K562 (cell line): Measurements from ENCODE around the gene TMEM61. TPM values are rescaled to one million over a fixed set of nuclear protein-coding genes. Genes with fewer than 3 reads are reported as not detected.

Experiments
- ATAC-seq: fragments of 200-7000 bp; cut with Tn5 transposase; 3 replicates; pipeline ENCODE4 v1.9.1; 2020; ENCODE audit warnings: moderate library complexity
- BruUV-seq: library from RNA; stranded (reverse); fragments of 400-500 nt; replicated peaks from 2 replicates; lab custom pipeline; 2021; lab: Mats Ljungman, UMichigan
- CTCF ChIA-PET: fragments of 300-600 bp; formaldehyde crosslinking; extraction: SDS; loops from one replicate; lab custom pipeline; 2021; ENCODE audit warnings: low intra/inter-chr PET ratio; lab: Yijun Ruan, JAX
- POLR2A ChIA-PET: fragments of 300-600, 350-650 bp; sonication (Branson Sonifier 250); formaldehyde crosslinking; extraction: SDS; loops from one replicate; lab custom pipeline; 2021; ENCODE audit warnings: antibody characterized with exemption, inconsistent platforms; lab: Yijun Ruan, JAX
- DNase-seq, 4 experiments: peaks; one replicate each; pipeline versions ENCODE4 v3.0.0 to v3.0.0-alpha.2; 2011 to 2018; ENCODE audit warnings: low spot score in 3 of 4, mixed read lengths in 3 of 4; ENCODE audit errors: extremely low read depth in 1 of 4
- FAIRE-seq: peaks from 2 replicates; lab custom pipeline; 2011; peaks lifted over from hg19 to GRCh38; lab: Jason Lieb, UNC
- H2AFZ ChIP-seq: 2 replicates; pipeline ENCODE4 v1.6.0; 2011; ENCODE audit warnings: low read depth, low read length, control low read depth, inconsistent platforms
- H3K27ac ChIP-seq: fragments of 200-600 bp; 3 replicates; pipeline ENCODE4 v1.8.0; 2011; ENCODE audit warnings: low read depth, mild to moderate bottlenecking, control low read depth, inconsistent platforms, low read length, moderate library complexity, mixed read lengths; ENCODE audit errors: extremely low read depth
- H3K27me3 ChIP-seq, 2 experiments: fragments of 300-600 bp in 1 of 2; 2 replicates in 1 of 2; 3 replicates in 1 of 2; pipeline versions ENCODE4 v1.6.0 to v1.8.0; 2011; ENCODE audit warnings: inconsistent platforms in 2 of 2, low read length in 2 of 2, mild to moderate bottlenecking in 1 of 2, mixed read lengths in 1 of 2, moderate library complexity in 1 of 2; ENCODE audit not compliant: control insufficient read depth in 2 of 2, insufficient read depth in 2 of 2
- H3K36me3 ChIP-seq: fragments of 300-600 bp; 3 replicates; pipeline ENCODE4 v1.8.0; 2011; ENCODE audit warnings: mild to moderate bottlenecking, low read length, inconsistent platforms; ENCODE audit not compliant: control insufficient read depth, insufficient read depth
- H3K4me1 ChIP-seq, 2 experiments: fragments of 200-600 bp in 1 of 2; replicated peaks in 1 of 2; 2 replicates in 1 of 2; 3 replicates in 1 of 2; pipeline versions ENCODE4 v1.5.1 to v1.8.0; 2011; ENCODE audit warnings: inconsistent platforms in 2 of 2, low read length in 2 of 2, mild to moderate bottlenecking in 1 of 2, mixed read lengths in 1 of 2, moderate library complexity in 1 of 2; ENCODE audit not compliant: control insufficient read depth in 2 of 2, insufficient read depth in 2 of 2
- H3K4me2 ChIP-seq: 2 replicates; pipeline ENCODE4 v1.6.1; 2011; ENCODE audit warnings: low read length, control low read depth, inconsistent platforms, mixed read lengths; ENCODE audit not compliant: insufficient read depth
- H3K4me3 ChIP-seq: fragments of 200-600 bp; sonication (generic), shearing (Covaris generic); 2 replicates; pipeline ENCODE4 v1.5.1; 2016; ENCODE audit warnings: control low read depth, inconsistent platforms
- H3K79me2 ChIP-seq: fragments of 200-600 bp; 3 replicates; pipeline ENCODE4 v1.8.0; 2011; ENCODE audit warnings: low read length, inconsistent platforms; ENCODE audit not compliant: control insufficient read depth, insufficient read depth
- H3K9ac ChIP-seq, 2 experiments: 2 replicates each; pipeline versions ENCODE4 v1.6.0 to v1.6.1; 2011; ENCODE audit warnings: low read depth in 2 of 2, low read length in 2 of 2, control low read depth in 1 of 2, inconsistent platforms in 1 of 2, mild to moderate bottlenecking in 1 of 2, mixed read lengths in 1 of 2; ENCODE audit not compliant: insufficient read depth in 1 of 2
- H3K9me1 ChIP-seq: one replicate; pipeline ENCODE4 v1.6.0; 2011; ENCODE audit warnings: inconsistent platforms, mild to moderate bottlenecking, low read length, moderate library complexity; ENCODE audit not compliant: control insufficient read depth, insufficient read depth
- H3K9me3 ChIP-seq: replicated peaks from 2 replicates; pipeline ENCODE4 v1.5.1; 2011; ENCODE audit warnings: low read depth, low read length, inconsistent platforms; ENCODE audit not compliant: control insufficient read depth, insufficient read depth
- H4K20me1 ChIP-seq: replicated peaks from 2 replicates; pipeline ENCODE4 v1.6.1; 2011; ENCODE audit warnings: low read length, inconsistent platforms, mixed read lengths; ENCODE audit not compliant: control insufficient read depth, insufficient read depth
- DNMT1 ChIP-seq: fragments of 450-650 bp; IDR thresholded peaks from 2 replicates; pipeline ENCODE4 v1.6.1; 2016; ENCODE audit warnings: antibody characterized with exemption, mild to moderate bottlenecking
- EGR1 ChIP-seq: fragments of 450-650 bp; conservative IDR thresholded peaks from 2 replicates; pipeline ENCODE4 v1.6.1; 2017; ENCODE audit warnings: mild to moderate bottlenecking
- HDAC2 ChIP-seq: fragments of 450-650 bp; IDR thresholded peaks from 2 replicates; pipeline ENCODE4 v1.6.1; 2016; ENCODE audit warnings: mild to moderate bottlenecking
- HNRNPH1 ChIP-seq: fragments of 200-400 bp; formaldehyde crosslinking; optimal IDR thresholded peaks from 2 replicates; pipeline ENCODE3; 2017; ENCODE audit warnings: low read depth, mild to moderate bottlenecking, low read length, moderate library complexity
- SMARCA5 ChIP-seq: fragments of 450-650 bp; IDR thresholded peaks from 2 replicates; pipeline ENCODE4 v1.6.1; 2016
- TAF7 ChIP-seq: fragments of 450-650 bp; IDR thresholded peaks from 2 replicates; pipeline ENCODE4 v1.6.1; 2016; ENCODE audit warnings: missing genetic modification characterization, missing compliant biosample characterization
- ZNF778 ChIP-seq: fragments of 450-650 bp; formaldehyde crosslinking; IDR thresholded peaks from 2 replicates; pipeline ENCODE4 v1.4.0; 2020; ENCODE audit warnings: mild to moderate bottlenecking, moderate library complexity
- WGBS: fragments of 100-300 bp; shearing (Covaris generic); methylation state at CpG from one replicate; pipeline ENCODE4 v1.1.6; 2016; ENCODE audit warnings: low coverage, mixed read lengths; ENCODE audit not compliant: insufficient coverage; ENCODE audit errors: missing lambda C conversion rate; 5-methylcytosine and 5-hydroxymethylcytosine counted together
- in situ Hi-C: fragments of 300-500 bp; cut with MboI; formaldehyde crosslinking; loops from 4 replicates; pipeline ENCODE4 v1.15.0; 2018; ENCODE audit warnings: inconsistent platforms, mixed read lengths
- intact Hi-C: fragments of 100-400 bp; cut with micrococcal nuclease; formaldehyde crosslinking; loops from 2 replicates; pipeline ENCODE4 v1.14.2; 2022
- polyA plus RNA-seq, 8 experiments: library from polyadenylated mRNA; depleted of rRNA in 4 of 8; stranded (reverse) in 5 of 8; unstranded in 3 of 8; fragments of >200 nt; fragmentation: Nextera tagmentation in 2 of 8; fragmentation: Illumina TruSeq in 1 of 8; extraction: Ambion mirVana in 2 of 8; extraction: Trizol in 1 of 8; gene quantifications; 2 replicates each; pipeline versions ENCODE4 v1.2.1 to v1.2.3, GENCODE V29; 2011 to 2014; ENCODE audit warnings: inconsistent platforms in 1 of 8, missing spikeins in 1 of 8
- total RNA-seq, 7 experiments: library from RNA; depleted of rRNA in 6 of 7; stranded (reverse); fragments of >200 nt in 6 of 7; fragmentation: Illumina TruSeq in 2 of 7; extraction: Trizol in 2 of 7; gene quantifications; 2 replicates each; pipeline versions ENCODE4 v1.2.1 to v1.2.3, GENCODE V29; 2011 to 2021; ENCODE audit warnings: low replicate concordance in 1 of 7
- TF ChIP-seq, protein P1 (sequence below): fragments of 450-650 bp; IDR thresholded peaks from 2 replicates; pipeline ENCODE4 v1.6.1; 2014; ENCODE audit warnings: low read depth, mild to moderate bottlenecking, moderate library complexity, borderline replicate concordance

The TMEM61 gene
- total and polyA plus RNA-seq, 9 of the 15 experiments (the other 6 are each of a cell fraction or from before 2014, with no cell fraction given), result not detected

DNA sequence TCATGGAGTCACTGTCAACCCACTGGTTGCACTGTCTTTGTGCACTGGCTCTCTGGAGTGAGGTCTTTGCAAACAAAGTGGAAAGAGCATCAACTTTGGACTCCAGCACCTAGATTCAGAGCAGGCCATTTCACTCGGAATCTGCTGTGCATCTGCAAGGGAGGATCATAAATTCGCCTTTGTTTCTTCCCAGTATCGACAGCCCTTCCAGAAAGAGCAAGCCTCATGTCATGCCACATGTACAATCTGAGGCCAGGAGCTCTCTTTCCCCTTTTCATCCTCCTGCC lies 58.1 kb downstream of the TMEM61 start:
- peaks cover 46% of the 10 kb centered on the region for H3K79me2 ChIP-seq
- DNase-seq (no peak), FAIRE-seq (no peak), ATAC-seq (no peak)
- ChIA-PET CTCF (no interaction called here), POLR2A (interaction anchor here (1.2 to 1.7 kb wide), 2 partner anchors 12 to 16 kb away, joined by 4 to 5 read pairs; no protein-coding TSS in a partner anchor)
- peaks cover 35% of the 10 kb centered on the region in 2 experiments for H3K4me1 ChIP-seq
- peak overlapping the region; percentile 70 for H2AFZ ChIP-seq
- H3K9me3 ChIP-seq, result no peaks in the 10 kb centered on the region
- intact Hi-C loops, result no loop called here
- H3K4me3 ChIP-seq, result no peak overlapping the region
- in situ Hi-C loops, result no loop called here
- TF ChIP-seq TAF7 (0 out of 2 replicates have a peak, but pooled peaks have one; percentile 6), HNRNPH1 (no peak)
- peak overlapping the region; percentile 5 for H3K4me2 ChIP-seq
- peaks cover 9% of the 10 kb centered on the region; the same call in 1 of the 2 replicates for H4K20me1 ChIP-seq
- 22% methylated on average over 3 of the region's 3 CpGs for WGBS
- H3K27me3 ChIP-seq, result no peaks in the 10 kb centered on the region; a peak in 1 of 5 replicates
- no TSS peak for BruUV-seq
- peaks cover 26% of the 10 kb centered on the region; the same call in 2 of the 3 replicates for H3K36me3 ChIP-seq
- no peaks in the 10 kb centered on the region for H3K9me1 ChIP-seq
- H3K27ac ChIP-seq, result peak overlapping the region; percentile 67; the same call in 1 of the 3 replicates
- no peak overlapping the region for H3K9ac ChIP-seq

DNA sequence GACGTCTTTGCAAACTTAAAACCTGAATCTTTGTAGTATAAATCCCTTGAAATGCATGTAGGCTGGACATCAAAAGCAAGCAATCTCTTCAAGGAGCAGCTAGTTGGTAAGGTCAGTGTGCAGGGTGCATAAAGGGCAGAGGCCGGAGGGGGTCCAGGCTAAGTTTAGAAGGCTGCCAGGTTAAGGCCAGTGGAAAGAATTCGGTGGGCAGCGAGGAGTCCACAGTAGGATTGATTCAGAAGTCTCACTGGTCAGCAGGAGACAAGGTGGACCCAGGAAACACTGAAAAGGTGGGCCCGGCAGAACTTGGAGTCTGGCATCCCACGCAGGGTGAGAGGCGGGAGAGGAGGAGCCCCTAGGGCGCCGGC lies 58.5 kb downstream of the TMEM61 start:
- no peak for FAIRE-seq
- Histone ChIP-seq H3K9me1 (no peaks in the 10 kb centered on the region), H3K4me1 (peaks cover 35 to 40% of the 10 kb centered on the region in 2 experiments), H2AFZ (peak overlapping the region; percentile 70), H3K9me3 (no peaks in the 10 kb centered on the region), H3K4me2 (peak overlapping the region; percentile 84), H3K79me2 (peaks cover 51% of the 10 kb centered on the region), H3K4me3 (peak overlapping the region; percentile 56; the same call in 1 of the 2 replicates), H4K20me1 (peaks cover 9% of the 10 kb centered on the region; the same call in 1 of the 2 replicates), H3K27ac (peak overlapping the region; percentile 67; the same call in 1 of the 3 replicates), H3K27me3 (no peaks in the 10 kb centered on the region; a peak in 1 of 5 replicates), H3K36me3 (peaks cover 31% of the 10 kb centered on the region; the same call in 2 of the 3 replicates), H3K9ac (peak overlapping the region; percentile 64 to 96; a peak in 3 of 4 replicates)
- TF ChIP-seq HDAC2 (0 out of 2 replicates have a peak, but pooled peaks have one; percentile 4), SMARCA5 (no peak), ZNF778 (CRISPR knock-in tag) (no peak), DNMT1 (no peak), EGR1 (peak; percentile 40; the same call in 1 of the 2 replicates)
- TF ChIP-seq, protein P1, sequence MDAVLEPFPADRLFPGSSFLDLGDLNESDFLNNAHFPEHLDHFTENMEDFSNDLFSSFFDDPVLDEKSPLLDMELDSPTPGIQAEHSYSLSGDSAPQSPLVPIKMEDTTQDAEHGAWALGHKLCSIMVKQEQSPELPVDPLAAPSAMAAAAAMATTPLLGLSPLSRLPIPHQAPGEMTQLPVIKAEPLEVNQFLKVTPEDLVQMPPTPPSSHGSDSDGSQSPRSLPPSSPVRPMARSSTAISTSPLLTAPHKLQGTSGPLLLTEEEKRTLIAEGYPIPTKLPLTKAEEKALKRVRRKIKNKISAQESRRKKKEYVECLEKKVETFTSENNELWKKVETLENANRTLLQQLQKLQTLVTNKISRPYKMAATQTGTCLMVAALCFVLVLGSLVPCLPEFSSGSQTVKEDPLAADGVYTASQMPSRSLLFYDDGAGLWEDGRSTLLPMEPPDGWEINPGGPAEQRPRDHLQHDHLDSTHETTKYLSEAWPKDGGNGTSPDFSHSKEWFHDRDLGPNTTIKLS, result no peak
- no peak for ATAC-seq
- ChIA-PET CTCF (no interaction called here), POLR2A (interaction anchor here (1.1 to 1.7 kb wide), 3 partner anchors 11 to 88 kb away, joined by 4 to 5 read pairs (median 4); no protein-coding TSS in a partner anchor)
- 15% methylated on average over 9 of the region's 9 CpGs for WGBS
- no TSS peak for BruUV-seq
- in situ Hi-C loops (no loop called here), intact Hi-C loops (no loop called here)
- no peak for DNase-seq
